SK-N-SH (cell line): Measurements from ENCODE around the gene TNIP2. TPM values are rescaled to one million over a fixed set of nuclear protein-coding genes. Genes with fewer than 3 reads are reported as not detected.

Experiments
- CTCF ChIA-PET: fragments of 300-600, 350-600 bp; formaldehyde crosslinking; extraction: SDS; loops from one replicate; lab custom pipeline; 2021; lab: Yijun Ruan, JAX
- POLR2A ChIA-PET: fragments of 350-600 bp; sonication (Branson Sonifier 250); formaldehyde crosslinking; extraction: SDS; loops from one replicate; lab custom pipeline; 2020; ENCODE audit warnings: antibody characterized with exemption, inconsistent platforms; lab: Yijun Ruan, JAX
- DNase-seq: peaks from one replicate; pipeline ENCODE4 v3.0.0; 2012
- H2AFZ ChIP-seq: fragments of 200-600 bp; sonication (generic); 2 replicates; pipeline ENCODE4 v1.8.1; 2016; ENCODE audit warnings: antibody characterized with exemption, mild to moderate bottlenecking, low read depth
- H3F3A ChIP-seq: fragments of 200-600 bp; sonication (generic); replicated peaks from 2 replicates; pipeline ENCODE3; 2016; ENCODE audit warnings: antibody characterized with exemption, mild to moderate bottlenecking; ENCODE audit not compliant: insufficient read depth
- H3K27ac ChIP-seq, 2 experiments: fragments of 200-500 bp in 1 of 2; fragments of 200-600 bp in 1 of 2; sonication (Bioruptor generic) in 1 of 2; sonication (generic), shearing (Covaris generic) in 1 of 2; 2 replicates each; pipeline versions ENCODE4 v1.5.1 to v1.6.1; 2014 to 2016; ENCODE audit warnings: low read depth in 2 of 2, inconsistent platforms in 1 of 2, low read length in 1 of 2, mild to moderate bottlenecking in 1 of 2, mixed read lengths in 1 of 2
- H3K27me3 ChIP-seq: fragments of 200-600 bp; sonication (generic), shearing (Covaris generic); 2 replicates; pipeline ENCODE4 v1.6.1; 2016; ENCODE audit warnings: mixed run types; ENCODE audit not compliant: insufficient read depth
- H3K36me3 ChIP-seq, 2 experiments: fragments of 200-500 bp in 1 of 2; fragments of 200-600 bp in 1 of 2; sonication (Bioruptor generic) in 1 of 2; sonication (generic) in 1 of 2; replicated peaks in 1 of 2; 2 replicates each; pipeline versions ENCODE3 to v1.5.1; 2014 to 2016; ENCODE audit warnings: low read length in 1 of 2, mild to moderate bottlenecking in 1 of 2; ENCODE audit not compliant: insufficient read depth in 2 of 2, control insufficient read depth in 1 of 2
- H3K4me1 ChIP-seq, 2 experiments: fragments of 200-500 bp in 1 of 2; fragments of 200-600 bp in 1 of 2; sonication (Bioruptor generic) in 1 of 2; sonication (generic), shearing (Covaris generic) in 1 of 2; 2 replicates each; pipeline versions ENCODE4 v1.5.1 to v1.6.1; 2014 to 2016; ENCODE audit warnings: low read depth in 1 of 2, low read length in 1 of 2, mixed run types in 1 of 2; ENCODE audit not compliant: insufficient read depth in 2 of 2, control insufficient read depth in 1 of 2
- H3K4me2 ChIP-seq: fragments of 200-600 bp; sonication (generic), shearing (Covaris generic); 2 replicates; pipeline ENCODE4 v1.6.1; 2017; ENCODE audit warnings: mixed run types
- H3K4me3 ChIP-seq, 2 experiments: fragments of 200-500 bp in 1 of 2; fragments of 200-600 bp in 1 of 2; sonication (Bioruptor generic) in 1 of 2; sonication (generic), shearing (Covaris generic) in 1 of 2; 2 replicates each; pipeline versions ENCODE4 v1.5.1 to v1.8.1; 2014 to 2016; ENCODE audit warnings: low read depth in 2 of 2, inconsistent platforms in 1 of 2, low read length in 1 of 2, mild to moderate bottlenecking in 1 of 2, mixed read lengths in 1 of 2, moderate library complexity in 1 of 2
- H3K79me2 ChIP-seq: fragments of 200-600 bp; sonication (generic); 2 replicates; pipeline ENCODE4 v1.8.1; 2017; ENCODE audit warnings: mild to moderate bottlenecking; ENCODE audit not compliant: insufficient read depth
- H3K9ac ChIP-seq: fragments of 200-600 bp; sonication (generic); 2 replicates; pipeline ENCODE4 v1.6.1; 2017; ENCODE audit warnings: mixed run types
- H3K9me2 ChIP-seq: fragments of 200-600 bp; sonication (generic); 2 replicates; pipeline ENCODE4 v1.6.1; 2017; ENCODE audit warnings: mixed run types
- H3K9me3 ChIP-seq: fragments of 200-600 bp; sonication (generic); 2 replicates; pipeline ENCODE4 v1.6.1; 2017; ENCODE audit warnings: mixed run types, mild to moderate bottlenecking, moderate library complexity
- H4K20me1 ChIP-seq: fragments of 200-600 bp; sonication (generic); 2 replicates; pipeline ENCODE4 v1.6.1; 2017; ENCODE audit warnings: mild to moderate bottlenecking, mixed run types; ENCODE audit not compliant: insufficient read depth
- ELF1 ChIP-seq: IDR thresholded peaks from 2 replicates; pipeline ENCODE4 v1.4.0; 2012
- EP300 ChIP-seq, 2 experiments: IDR thresholded peaks; 2 replicates each; pipeline versions ENCODE4 v1.4.0 to v1.6.1; 2012; ENCODE audit warnings: borderline replicate concordance in 1 of 2, low read depth in 1 of 2, low read length in 1 of 2
- FOSL2 ChIP-seq: IDR thresholded peaks from 2 replicates; pipeline ENCODE4 v1.4.0; 2012; ENCODE audit warnings: low read depth, mild to moderate bottlenecking, moderate library complexity, borderline replicate concordance
- FOXM1 ChIP-seq: IDR thresholded peaks from 2 replicates; pipeline ENCODE4 v1.4.0; 2012; ENCODE audit warnings: low read depth, mild to moderate bottlenecking
- GABPA ChIP-seq: IDR thresholded peaks from 2 replicates; pipeline ENCODE4 v1.4.0; 2012; ENCODE audit warnings: low read depth, mild to moderate bottlenecking
- GATA2 ChIP-seq: sonication (generic); formaldehyde crosslinking; IDR thresholded peaks from 2 replicates; pipeline ENCODE4 v1.5.0; 2020; ENCODE audit warnings: mild to moderate bottlenecking, missing genetic modification reagents
- MEF2A ChIP-seq: IDR thresholded peaks from 2 replicates; pipeline ENCODE4 v1.4.0; 2012; ENCODE audit warnings: low read depth, borderline replicate concordance
- MXI1 ChIP-seq: IDR thresholded peaks from 2 replicates; pipeline ENCODE4 v1.6.1; 2012; ENCODE audit warnings: mild to moderate bottlenecking, low read depth, low read length, improper control_type of control experiment
- RFX5 ChIP-seq: IDR thresholded peaks from 2 replicates; pipeline ENCODE4 v1.6.1; 2012; ENCODE audit warnings: mild to moderate bottlenecking, improper control_type of control experiment, low read length
- RXRA ChIP-seq: IDR thresholded peaks from 2 replicates; pipeline ENCODE4 v1.4.0; 2012; ENCODE audit warnings: low read depth, mild to moderate bottlenecking, borderline replicate concordance
- TAF1 ChIP-seq: IDR thresholded peaks from 2 replicates; pipeline ENCODE4 v1.6.1; 2012; ENCODE audit warnings: low read depth, mild to moderate bottlenecking, low read length, moderate library complexity, borderline replicate concordance
- TEAD4 ChIP-seq: IDR thresholded peaks from 2 replicates; pipeline ENCODE4 v1.4.0; 2012; ENCODE audit warnings: mild to moderate bottlenecking, borderline replicate concordance; ENCODE audit not compliant: insufficient read depth
- WGBS: methylation state at CpG from one replicate; pipeline ENCODE4 v1.1.6; 2017; ENCODE audit warnings: low lambda C conversion rate; 5-methylcytosine and 5-hydroxymethylcytosine counted together
- polyA plus RNA-seq, 3 experiments: library from polyadenylated mRNA; depleted of rRNA; stranded (reverse); fragments of >200 nt; gene quantifications; 2 replicates each; pipeline ENCODE4 v1.2.3, GENCODE V29; 2012
- TF ChIP-seq, protein P1 (sequence below): IDR thresholded peaks from 2 replicates; pipeline ENCODE4 v1.4.0; 2012; ENCODE audit warnings: low read depth, borderline replicate concordance
- TF ChIP-seq, protein P2 (sequence below): fragments of 150-350 bp; IDR thresholded peaks from 2 replicates; pipeline ENCODE4 v1.6.1; 2017; ENCODE audit warnings: antibody characterized with exemption, low read length, low read depth, borderline replicate concordance
- TF ChIP-seq, protein P3 (sequence below): IDR thresholded peaks from 2 replicates; pipeline ENCODE4 v1.4.0; 2012; ENCODE audit warnings: low read depth
- TF ChIP-seq, protein P4 (sequence below): IDR thresholded peaks from 2 replicates; pipeline ENCODE4 v1.6.1; 2012; ENCODE audit warnings: mild to moderate bottlenecking, low read depth, low read length, moderate library complexity

The TNIP2 gene
- polyA plus RNA-seq, 1 of the 3 experiments (the other 2 are of a cell fraction), result 78.9 TPM

DNA sequence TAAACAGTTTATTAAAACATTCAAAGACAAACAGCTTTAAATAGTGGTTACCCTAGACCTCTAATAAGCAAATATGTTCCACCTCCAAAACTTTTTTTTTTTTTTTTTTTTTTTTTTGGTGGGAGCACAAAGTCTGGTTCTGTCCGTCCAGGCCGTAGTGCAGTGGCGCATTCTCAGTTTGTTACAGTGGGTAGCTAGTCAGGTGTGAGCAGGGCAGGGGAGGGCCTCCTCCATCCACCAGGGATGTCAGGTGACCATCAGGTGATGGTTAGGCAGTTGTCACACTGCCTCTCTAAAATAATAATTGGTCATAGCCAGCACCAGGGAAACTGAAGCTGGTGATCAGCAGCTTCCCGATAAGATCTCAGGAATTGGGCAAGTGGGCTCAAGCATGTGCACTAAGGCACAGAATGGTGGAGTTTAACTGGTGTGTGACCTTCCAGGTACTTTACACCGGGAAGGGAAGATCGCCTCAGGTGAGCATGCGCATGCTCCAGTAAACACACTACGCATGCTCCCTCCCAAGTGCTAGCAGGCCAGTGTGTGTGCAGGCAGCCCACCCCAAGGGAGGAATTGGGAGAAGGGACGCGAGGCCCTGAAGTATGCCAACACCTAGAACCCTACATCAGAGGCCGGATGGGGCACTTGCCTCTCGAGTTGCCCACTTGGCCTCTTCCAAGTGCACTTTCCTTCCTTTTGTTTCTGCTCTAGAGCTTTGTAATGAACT is 27.2 kb downstream of the TNIP2 start:
- ChIA-PET CTCF (interaction anchor here (0.6 kb wide), 1 partner anchor 11 kb away, joined by 3 read pairs; no protein-coding TSS in a partner anchor), POLR2A (no interaction called here)
- DNase-seq, result no peak
- no peaks in the 10 kb centered on the region for H3K9me2 ChIP-seq
- WGBS, result 100% methylated on average over 8 of the region's 12 CpGs
- no peaks in the 10 kb centered on the region for H3K9me3 ChIP-seq
- no peaks in the 10 kb centered on the region for H3K27me3 ChIP-seq
- no peaks in the 10 kb centered on the region; a peak in 1 of 4 replicates for H3K4me1 ChIP-seq
- no peak overlapping the region for H3K9ac ChIP-seq
- TF ChIP-seq, protein P1, sequence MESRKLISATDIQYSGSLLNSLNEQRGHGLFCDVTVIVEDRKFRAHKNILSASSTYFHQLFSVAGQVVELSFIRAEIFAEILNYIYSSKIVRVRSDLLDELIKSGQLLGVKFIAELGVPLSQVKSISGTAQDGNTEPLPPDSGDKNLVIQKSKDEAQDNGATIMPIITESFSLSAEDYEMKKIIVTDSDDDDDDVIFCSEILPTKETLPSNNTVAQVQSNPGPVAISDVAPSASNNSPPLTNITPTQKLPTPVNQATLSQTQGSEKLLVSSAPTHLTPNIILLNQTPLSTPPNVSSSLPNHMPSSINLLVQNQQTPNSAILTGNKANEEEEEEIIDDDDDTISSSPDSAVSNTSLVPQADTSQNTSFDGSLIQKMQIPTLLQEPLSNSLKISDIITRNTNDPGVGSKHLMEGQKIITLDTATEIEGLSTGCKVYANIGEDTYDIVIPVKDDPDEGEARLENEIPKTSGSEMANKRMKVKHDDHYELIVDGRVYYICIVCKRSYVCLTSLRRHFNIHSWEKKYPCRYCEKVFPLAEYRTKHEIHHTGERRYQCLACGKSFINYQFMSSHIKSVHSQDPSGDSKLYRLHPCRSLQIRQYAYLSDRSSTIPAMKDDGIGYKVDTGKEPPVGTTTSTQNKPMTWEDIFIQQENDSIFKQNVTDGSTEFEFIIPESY, result no peak
- TF ChIP-seq GABPA (no peak), TEAD4 (no peak), TAF1 (no peak), MEF2A (no peak)
- H3K36me3 ChIP-seq, result peaks cover 18 to 26% of the 10 kb centered on the region in 2 experiments
- H4K20me1 ChIP-seq, result no peaks in the 10 kb centered on the region
- peaks cover 6% of the 10 kb centered on the region for H3F3A ChIP-seq
- H3K4me2 ChIP-seq, result no peak overlapping the region
- H3K27ac ChIP-seq, result no peak overlapping the region
- no peak overlapping the region for H3K4me3 ChIP-seq
- H2AFZ ChIP-seq, result no peak overlapping the region
- H3K79me2 ChIP-seq, result no peaks in the 10 kb centered on the region

DNA sequence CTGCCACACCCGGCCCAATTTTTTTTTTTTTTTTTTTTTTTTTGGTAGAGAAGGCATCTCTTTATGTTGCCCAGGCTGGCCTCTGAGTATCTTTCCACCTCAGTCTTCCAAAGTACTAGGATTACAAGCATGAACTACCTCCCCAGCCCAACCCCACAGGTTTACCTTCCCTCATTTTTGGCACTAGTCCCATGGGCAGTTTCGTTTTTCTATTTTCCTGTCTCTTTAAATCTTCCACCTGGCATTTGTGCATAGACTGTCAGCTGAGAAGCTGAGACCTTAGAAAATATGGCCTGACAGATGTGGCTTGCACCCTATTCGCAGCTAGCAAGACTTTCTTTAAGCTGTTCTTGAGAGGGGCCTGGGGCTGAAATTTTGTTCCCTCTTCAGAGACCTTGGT is 27.9 kb downstream of the TNIP2 start:
- no peak for DNase-seq
- H3K27ac ChIP-seq, result no peak overlapping the region
- H3K4me3 ChIP-seq, result no peak overlapping the region
- H3F3A ChIP-seq, result peaks cover 8% of the 10 kb centered on the region
- no peaks in the 10 kb centered on the region for H3K79me2 ChIP-seq
- ChIA-PET POLR2A (no interaction called here), CTCF (no interaction called here)
- H2AFZ ChIP-seq, result no peak overlapping the region
- peaks cover 15 to 22% of the 10 kb centered on the region in 2 experiments for H3K36me3 ChIP-seq
- no peak overlapping the region for H3K9ac ChIP-seq
- no peak overlapping the region for H3K4me2 ChIP-seq
- no peaks in the 10 kb centered on the region for H3K27me3 ChIP-seq
- no peaks in the 10 kb centered on the region for H3K4me1 ChIP-seq
- H4K20me1 ChIP-seq, result no peaks in the 10 kb centered on the region
- H3K9me2 ChIP-seq, result no peaks in the 10 kb centered on the region
- no peaks in the 10 kb centered on the region for H3K9me3 ChIP-seq
- 90% methylated on average over 3 of the region's 3 CpGs for WGBS
- TF ChIP-seq, protein P2, sequence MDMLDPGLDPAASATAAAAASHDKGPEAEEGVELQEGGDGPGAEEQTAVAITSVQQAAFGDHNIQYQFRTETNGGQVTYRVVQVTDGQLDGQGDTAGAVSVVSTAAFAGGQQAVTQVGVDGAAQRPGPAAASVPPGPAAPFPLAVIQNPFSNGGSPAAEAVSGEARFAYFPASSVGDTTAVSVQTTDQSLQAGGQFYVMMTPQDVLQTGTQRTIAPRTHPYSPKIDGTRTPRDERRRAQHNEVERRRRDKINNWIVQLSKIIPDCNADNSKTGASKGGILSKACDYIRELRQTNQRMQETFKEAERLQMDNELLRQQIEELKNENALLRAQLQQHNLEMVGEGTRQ, result no peak
- TF ChIP-seq EP300 (IDR thresholded peaks at IDR 0.05; ENCODE audit: borderline replicate concordance in 1 of 2, low read depth in 1 of 2, low read length in 1 of 2) (no peak), GATA2 (no peak), FOSL2 (no peak), RFX5 (no peak), FOXM1 (no peak), RXRA (no peak), ELF1 (no peak), MXI1 (no peak)
- TF ChIP-seq, protein P3, sequence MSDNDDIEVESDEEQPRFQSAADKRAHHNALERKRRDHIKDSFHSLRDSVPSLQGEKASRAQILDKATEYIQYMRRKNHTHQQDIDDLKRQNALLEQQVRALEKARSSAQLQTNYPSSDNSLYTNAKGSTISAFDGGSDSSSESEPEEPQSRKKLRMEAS, result no peak
- TF ChIP-seq, protein P1, result no peak
- TF ChIP-seq, protein P4, sequence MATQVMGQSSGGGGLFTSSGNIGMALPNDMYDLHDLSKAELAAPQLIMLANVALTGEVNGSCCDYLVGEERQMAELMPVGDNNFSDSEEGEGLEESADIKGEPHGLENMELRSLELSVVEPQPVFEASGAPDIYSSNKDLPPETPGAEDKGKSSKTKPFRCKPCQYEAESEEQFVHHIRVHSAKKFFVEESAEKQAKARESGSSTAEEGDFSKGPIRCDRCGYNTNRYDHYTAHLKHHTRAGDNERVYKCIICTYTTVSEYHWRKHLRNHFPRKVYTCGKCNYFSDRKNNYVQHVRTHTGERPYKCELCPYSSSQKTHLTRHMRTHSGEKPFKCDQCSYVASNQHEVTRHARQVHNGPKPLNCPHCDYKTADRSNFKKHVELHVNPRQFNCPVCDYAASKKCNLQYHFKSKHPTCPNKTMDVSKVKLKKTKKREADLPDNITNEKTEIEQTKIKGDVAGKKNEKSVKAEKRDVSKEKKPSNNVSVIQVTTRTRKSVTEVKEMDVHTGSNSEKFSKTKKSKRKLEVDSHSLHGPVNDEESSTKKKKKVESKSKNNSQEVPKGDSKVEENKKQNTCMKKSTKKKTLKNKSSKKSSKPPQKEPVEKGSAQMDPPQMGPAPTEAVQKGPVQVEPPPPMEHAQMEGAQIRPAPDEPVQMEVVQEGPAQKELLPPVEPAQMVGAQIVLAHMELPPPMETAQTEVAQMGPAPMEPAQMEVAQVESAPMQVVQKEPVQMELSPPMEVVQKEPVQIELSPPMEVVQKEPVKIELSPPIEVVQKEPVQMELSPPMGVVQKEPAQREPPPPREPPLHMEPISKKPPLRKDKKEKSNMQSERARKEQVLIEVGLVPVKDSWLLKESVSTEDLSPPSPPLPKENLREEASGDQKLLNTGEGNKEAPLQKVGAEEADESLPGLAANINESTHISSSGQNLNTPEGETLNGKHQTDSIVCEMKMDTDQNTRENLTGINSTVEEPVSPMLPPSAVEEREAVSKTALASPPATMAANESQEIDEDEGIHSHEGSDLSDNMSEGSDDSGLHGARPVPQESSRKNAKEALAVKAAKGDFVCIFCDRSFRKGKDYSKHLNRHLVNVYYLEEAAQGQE, result no peak
